HG03135 (cell line): ENCODE results near the gene AP4B1.
"Not testable (repeated sequence)": the region's sequence is repeated elsewhere in the genome, so short reads cannot be mapped to it uniquely, and the experiment has no call there.

Source experiments
- ATAC-seq: cut with Tn5 transposase; IDR thresholded peaks from one replicate; pipeline ENCODE4 v1.9.1; 2021; ENCODE audit warnings: mild to moderate bottlenecking, moderate library complexity; ENCODE audit not compliant: unreplicated experiment

AP4B1 gene

GRCh38 chr1:113904674-113905434 is at the start of gene AP4B1, which contains the start of gene DCLRE1B:
TSS of gene AP4B1 (minus strand) at chr1:113904799. CDS start at chr1:113904717, 82 bp downstream.
TSS of gene DCLRE1B (plus strand) at chr1:113905326. CDS start at chr1:113905587, 261 bp downstream.
- peak; percentile 89 for ATAC-seq

DNA sequence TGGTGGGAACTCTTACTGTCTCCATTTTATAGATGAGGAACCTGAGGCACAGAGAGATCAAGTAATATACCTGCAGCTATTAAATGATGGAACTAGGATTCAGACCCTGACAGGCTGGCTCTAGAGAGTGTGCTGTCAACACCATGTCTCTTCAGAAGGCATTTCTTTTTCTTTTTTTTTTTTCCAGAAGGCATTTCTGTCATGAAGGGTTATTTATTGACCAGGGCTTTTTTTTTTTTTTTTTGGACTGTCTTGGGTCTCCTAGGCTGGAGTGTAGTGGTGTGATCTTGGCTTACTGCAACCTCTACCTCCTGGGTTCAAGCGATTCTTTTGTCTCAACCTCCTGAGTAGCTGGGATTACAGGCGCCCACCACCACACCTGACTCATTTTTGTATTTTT is 47.1 kb upstream of the AP4B1 start:
- no peak for ATAC-seq

DNA sequence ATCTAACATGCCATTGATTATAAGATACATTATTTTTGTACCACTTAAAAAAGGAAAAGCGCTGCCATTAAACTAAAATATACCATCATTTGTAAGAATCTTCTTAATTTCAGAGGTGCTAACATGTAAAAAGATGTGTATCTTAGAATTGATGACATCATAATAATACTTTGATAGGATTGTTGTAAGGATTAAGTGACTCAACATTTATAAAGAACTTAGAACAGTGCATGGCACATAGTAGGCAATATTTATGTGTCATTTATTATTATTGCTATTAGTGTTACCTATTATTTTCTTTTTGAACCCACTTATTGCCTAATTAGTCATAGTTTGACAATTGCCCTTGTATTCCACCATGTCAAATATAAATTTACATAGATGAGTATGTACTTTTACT is 46.3 kb upstream of the AP4B1 start:
- no peak for ATAC-seq

- no peak for ATAC-seq
Observed at GRCh38 chr1:113949007-113949406, 44.4 kb upstream of the AP4B1 start.

DNA sequence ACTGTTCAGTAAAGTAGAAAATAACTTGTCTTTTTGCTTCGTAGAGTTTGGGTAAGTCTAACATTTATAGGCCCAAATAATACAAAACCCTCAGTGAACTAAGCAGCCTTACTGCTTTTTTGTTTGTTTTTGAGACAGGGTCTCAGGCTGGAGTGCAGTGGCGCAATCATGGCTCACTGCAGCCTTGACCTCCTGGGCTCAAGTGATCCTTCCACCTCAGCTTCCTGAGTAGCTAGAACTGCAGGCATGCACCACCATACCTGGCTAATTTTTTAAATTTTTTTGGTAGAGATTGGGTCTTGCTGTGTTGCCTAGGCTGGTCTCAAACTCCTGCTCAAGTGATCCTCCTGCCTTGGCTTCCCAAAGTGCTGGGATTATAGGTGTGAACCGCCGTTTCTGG is 43.6 kb upstream of the AP4B1 start:
- ATAC-seq = not testable (repeated sequence)

DNA sequence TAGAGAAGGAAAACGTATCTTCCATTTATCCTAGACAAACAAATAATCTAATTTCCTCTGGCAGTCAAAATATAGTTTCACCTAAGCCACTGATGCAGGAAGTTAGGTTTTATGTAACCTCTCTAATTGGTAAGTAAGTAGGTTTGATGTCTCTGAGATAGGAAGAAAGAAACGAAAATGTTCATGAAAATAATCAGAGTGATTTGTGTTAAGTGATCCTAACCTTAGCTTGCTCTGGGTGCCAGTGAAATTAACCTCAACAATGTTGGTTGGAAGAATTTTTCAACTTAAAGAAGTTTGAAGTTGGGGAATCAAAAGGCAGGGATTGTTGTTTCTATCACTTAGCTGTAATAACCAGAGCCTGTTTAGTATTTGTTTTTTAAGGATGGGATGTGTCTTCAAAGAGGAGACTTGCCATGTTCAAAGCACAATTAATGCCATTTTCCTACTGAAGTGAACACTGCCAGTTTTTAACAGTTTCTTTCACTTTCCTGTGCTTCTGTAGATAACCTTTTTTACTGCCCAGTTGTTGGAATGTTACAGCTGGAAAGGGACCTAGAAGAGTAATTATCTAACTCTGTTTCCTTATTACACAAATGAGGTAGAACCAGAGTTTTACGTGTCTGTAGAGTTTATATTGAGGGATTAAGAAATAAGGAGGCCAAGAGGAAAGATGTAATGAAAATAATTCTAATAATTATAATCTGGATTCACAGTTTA is 42.9 kb upstream of the AP4B1 start:
- no peak for ATAC-seq

DNA sequence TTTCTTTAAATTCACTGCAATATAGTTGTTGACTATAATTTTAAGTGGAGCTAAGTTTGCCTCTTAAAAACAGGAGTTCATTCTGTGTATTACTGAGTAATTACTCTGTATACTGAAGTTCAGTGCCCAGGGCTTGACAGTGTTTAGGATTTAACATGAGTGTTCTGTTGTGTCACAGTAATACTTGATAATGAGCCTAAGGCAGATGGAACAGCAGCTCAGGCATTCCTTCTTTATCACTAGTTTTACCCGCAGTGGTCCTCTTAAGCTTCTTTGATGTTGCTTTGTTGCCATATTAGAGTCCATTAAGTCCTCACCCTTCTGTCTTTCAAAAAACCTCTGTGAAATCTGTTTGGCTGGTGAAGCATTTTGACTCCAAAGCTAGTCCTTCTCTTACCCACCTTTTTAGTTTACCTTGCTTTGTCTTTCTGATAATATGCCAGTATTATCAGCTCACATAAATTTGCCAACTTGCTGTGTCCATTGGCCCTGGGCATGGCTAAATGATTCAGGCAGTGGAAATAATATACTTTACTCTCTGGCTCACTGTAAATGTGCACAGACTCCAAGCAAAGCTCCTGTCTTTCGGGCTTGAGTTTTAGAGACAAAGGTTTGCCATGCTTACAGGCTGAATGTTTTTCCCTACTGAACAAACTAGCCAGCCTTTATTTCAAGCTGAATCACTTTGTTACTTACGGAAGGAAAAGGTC is 42.2 kb upstream of the AP4B1 start:
- no peak for ATAC-seq

DNA sequence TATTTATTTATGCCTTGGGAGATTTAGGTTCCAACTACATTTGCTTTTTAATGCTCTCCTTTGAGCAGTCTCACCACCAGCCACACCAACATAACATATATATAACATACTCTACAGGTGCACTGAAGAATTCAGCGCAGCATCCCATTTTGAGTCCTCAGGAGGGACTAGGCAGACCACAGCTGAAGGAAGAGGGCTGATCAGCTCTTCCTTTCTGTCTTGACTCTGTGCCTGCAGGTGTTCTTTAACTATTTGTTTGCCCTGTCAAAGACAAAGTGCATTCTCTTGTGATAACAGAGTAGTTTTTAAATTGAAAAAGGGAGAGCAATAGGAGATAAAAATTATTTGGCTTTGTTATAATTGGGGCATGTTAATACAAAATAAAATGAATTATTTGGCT is 41.5 kb upstream of the AP4B1 start:
- no peak for ATAC-seq

DNA sequence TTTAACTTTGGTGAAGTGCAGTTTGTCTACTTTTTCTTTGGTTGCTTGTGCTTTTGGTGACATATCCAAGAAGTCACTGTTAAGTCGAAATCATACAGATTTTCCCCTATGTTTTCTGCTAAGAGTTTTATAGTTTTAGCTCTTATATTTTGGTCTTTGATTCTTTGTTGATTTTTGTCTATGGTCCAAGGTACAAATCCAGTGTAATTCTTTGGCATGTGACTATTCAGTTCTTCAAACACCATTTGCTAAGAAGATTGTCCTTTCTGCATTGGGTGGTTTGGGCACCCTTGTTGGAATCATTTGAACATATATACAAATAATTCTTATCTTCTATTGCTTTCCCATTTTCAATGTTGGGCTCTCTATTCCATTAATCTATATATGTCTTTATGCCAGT is 40.7 kb upstream of the AP4B1 start:
- no peak for ATAC-seq

GRCh38 chr1:113943028-113943811 is 38.6 kb upstream of the AP4B1 start:
- ATAC-seq = no peak

DNA sequence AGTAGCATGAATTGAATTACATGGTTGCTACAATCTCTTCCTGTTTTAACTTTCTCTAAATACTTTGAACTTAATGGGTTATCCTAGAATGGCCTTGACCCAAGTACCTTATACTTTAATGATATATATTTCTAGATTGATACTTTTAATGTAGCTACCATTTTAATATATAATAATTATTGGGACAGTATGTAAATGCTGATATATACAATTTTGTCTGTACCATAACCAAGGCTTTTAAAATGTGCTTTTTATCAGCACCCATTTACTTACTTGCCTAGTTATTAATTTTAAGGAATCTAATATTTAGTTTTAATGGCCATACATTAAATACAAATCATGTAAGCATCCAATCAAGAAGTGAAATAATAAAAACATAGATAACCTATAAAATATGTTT is 37.9 kb upstream of the AP4B1 start:
- no peak for ATAC-seq

GRCh38 chr1:113941245-113941559 is 36.6 kb upstream of the AP4B1 start:
- no peak for ATAC-seq

- ATAC-seq = no peak
Observed at GRCh38 chr1:113940365-113941244, 36.0 kb upstream of the AP4B1 start.

DNA sequence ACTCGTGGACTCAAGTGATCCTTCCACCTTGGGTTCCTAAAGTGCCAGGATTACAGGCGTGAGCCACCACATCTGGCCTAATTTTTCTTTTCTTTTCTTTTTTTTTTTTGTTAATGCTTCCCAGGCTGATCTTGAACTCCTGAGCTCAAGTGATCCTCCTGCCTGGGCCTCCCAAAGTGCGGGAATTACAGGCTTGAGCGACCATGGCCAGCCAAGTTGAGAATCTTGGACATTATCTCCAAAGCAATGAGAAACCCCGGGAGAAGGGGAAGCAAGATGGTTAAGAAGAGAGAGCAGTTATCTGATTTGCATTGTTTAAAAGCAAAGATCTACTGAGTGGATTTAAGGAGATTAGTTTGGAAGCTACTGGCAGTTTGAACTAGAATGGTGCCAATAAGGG is 33.6 kb upstream of the AP4B1 start:
- ATAC-seq = no peak

- no peak for ATAC-seq
Observed at GRCh38 chr1:113937146-113937545, 32.5 kb upstream of the AP4B1 start.

- ATAC-seq = no peak
Observed at GRCh38 chr1:113935970-113936369, 31.4 kb upstream of the AP4B1 start.

GRCh38 chr1:113935176-113935575 is 30.6 kb upstream of the AP4B1 start:
- no peak for ATAC-seq

DNA sequence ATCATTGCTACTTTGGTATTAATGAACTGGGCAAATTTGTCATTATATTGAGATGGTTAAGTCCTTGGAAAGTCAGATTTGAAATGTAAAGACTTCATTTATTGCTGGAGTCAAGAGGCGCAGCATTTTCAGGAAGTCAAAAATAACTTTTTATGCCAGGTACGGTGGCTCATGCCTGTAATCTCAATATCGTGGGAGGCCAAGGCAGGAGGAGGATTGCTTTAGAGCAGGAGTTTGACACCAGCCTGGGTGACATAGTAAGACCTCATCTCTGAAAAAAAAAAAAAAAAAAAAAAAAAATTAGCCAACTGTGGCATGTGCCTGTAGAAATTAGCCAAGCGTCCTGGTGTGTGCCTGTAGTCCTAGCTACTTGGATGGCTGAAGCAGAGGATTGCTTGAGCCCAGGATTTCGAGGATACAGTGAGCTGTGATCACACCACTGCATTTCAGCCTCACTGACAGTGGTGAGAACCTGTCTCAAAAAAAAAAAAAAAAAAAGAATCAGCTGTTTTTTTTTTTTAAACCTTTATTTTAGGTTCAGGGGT is 30.0 kb upstream of the AP4B1 start:
- no peak for ATAC-seq

- no peak for ATAC-seq
Observed at GRCh38 chr1:113934006-113934405, 29.4 kb upstream of the AP4B1 start.

DNA sequence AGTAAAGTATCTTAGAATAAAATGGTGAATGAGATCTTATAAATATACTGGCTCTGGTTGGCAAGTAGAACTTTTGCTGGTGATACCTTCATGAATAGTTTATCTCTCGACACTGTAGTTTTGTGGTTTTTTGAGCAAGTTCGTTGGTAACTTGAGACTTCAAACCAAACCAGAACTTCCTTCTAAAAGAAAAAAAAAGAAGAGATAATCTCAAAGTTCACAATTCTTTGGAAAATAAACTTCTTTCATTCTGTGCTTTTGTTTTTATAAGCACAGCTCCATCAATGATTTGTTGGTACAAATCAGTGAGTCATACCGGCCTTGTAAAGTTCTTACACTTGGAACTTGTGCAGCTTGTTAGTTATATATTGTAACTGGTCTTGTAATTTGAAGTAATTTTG is 26.9 kb upstream of the AP4B1 start:
- ATAC-seq = no peak
